HepG2 (cell line): ENCODE measurements around the gene ARHGEF4. TPM values are rescaled to one million over a fixed set of nuclear protein-coding genes. Genes with fewer than 3 reads are reported as not detected.

Experiments used
- HBP1 ChIP-seq: IDR thresholded peaks from 2 replicates; pipeline ENCODE4 v1.6.1; 2016; ENCODE audit warnings: low read depth, control low read depth
- KIAA2018 ChIP-seq: sonication (generic); formaldehyde crosslinking; IDR thresholded peaks from 2 replicates; pipeline ENCODE4 v1.5.0; 2020; ENCODE audit warnings: mild to moderate bottlenecking, missing genetic modification reagents, borderline replicate concordance
- MTF1 ChIP-seq: sonication (generic); formaldehyde crosslinking; IDR thresholded peaks from 2 replicates; pipeline ENCODE4 v1.5.0; 2020; ENCODE audit warnings: missing genetic modification reagents
- REPIN1 ChIP-seq: sonication (generic); formaldehyde crosslinking; IDR thresholded peaks from 2 replicates; pipeline ENCODE4 v1.8.0; 2022; ENCODE audit warnings: missing genetic modification reagents, low read depth, mild to moderate bottlenecking, borderline replicate concordance
- polyA plus RNA-seq, 8 experiments: library from polyadenylated mRNA; depleted of rRNA in 3 of 8; stranded (reverse) in 7 of 8; unstranded in 1 of 8; fragments of >200 nt; fragmentation: Illumina TruSeq in 4 of 8; extraction: Trizol in 4 of 8; gene quantifications; 2 replicates each; pipeline versions ENCODE4 v1.2.1 to v1.2.3, GENCODE V29; 2011 to 2016; ENCODE audit warnings: low read depth in 4 of 8, missing spikeins in 1 of 8, mixed read lengths in 1 of 8; ENCODE audit not compliant: insufficient read depth in 1 of 8
- total RNA-seq, 5 experiments: library from RNA; depleted of rRNA; stranded (reverse); fragments of >200 nt; fragmentation: Illumina TruSeq; extraction: Trizol; gene quantifications; 2 replicates each; pipeline ENCODE4 v1.2.3, GENCODE V29; 2016; ENCODE audit warnings: low read depth in 1 of 5

Gene ARHGEF4
- total and polyA plus RNA-seq, 2 of the 13 experiments (the other 11 are each of a cell fraction or from before 2014, with no cell fraction given) = 0.11 to 0.13 TPM

- no peak for TF ChIP-seq KIAA2018 (CRISPR knock-in tag)
- no peak for TF ChIP-seq HBP1
- TF ChIP-seq REPIN1 (CRISPR knock-in tag) = no peak
- no peak for TF ChIP-seq MTF1 (CRISPR knock-in tag)
Measured at GRCh38 chr2:130896813-130897212, 60.1 kb downstream of the ARHGEF4 start (continued).
